HepG2 (cell line): ENCODE measurements around the gene ALG9. TPM values are rescaled to one million over a fixed set of nuclear protein-coding genes. Genes with fewer than 3 reads are reported as not detected.

Experiments used
- FOXJ3 ChIP-seq: sonication (generic); formaldehyde crosslinking; IDR thresholded peaks from 2 replicates; pipeline ENCODE4 v1.4.0; 2020; ENCODE audit warnings: missing genetic modification reagents, mild to moderate bottlenecking, borderline replicate concordance
- POLR2G ChIP-seq: fragments of 200-400 bp; formaldehyde crosslinking; IDR thresholded peaks from 2 replicates; pipeline ENCODE4 v1.6.1; 2018; ENCODE audit warnings: mild to moderate bottlenecking, low read depth, low read length, moderate library complexity
- SOX6 ChIP-seq, 2 experiments: fragments of 450-650 bp in 1 of 2; sonication (generic) in 1 of 2; formaldehyde crosslinking in 1 of 2; IDR thresholded peaks; 2 replicates each; pipeline versions ENCODE4 v1.4.0 to v1.6.1; 2017 to 2020; ENCODE audit warnings: antibody characterized with exemption in 1 of 2, mild to moderate bottlenecking in 1 of 2, missing genetic modification reagents in 1 of 2
- ZNF138 ChIP-seq: sonication (generic); formaldehyde crosslinking; IDR thresholded peaks from 2 replicates; pipeline ENCODE4 v1.5.0; 2020; ENCODE audit warnings: mild to moderate bottlenecking, low read depth, missing genetic modification reagents
- ZNF510 ChIP-seq: sonication (generic); formaldehyde crosslinking; IDR thresholded peaks from 2 replicates; pipeline ENCODE4 v1.4.0; 2020; ENCODE audit warnings: low read depth, mild to moderate bottlenecking, missing genetic modification reagents
- ZNF703 ChIP-seq: sonication (generic); formaldehyde crosslinking; IDR thresholded peaks from 2 replicates; pipeline ENCODE4 v1.5.1; 2020; ENCODE audit warnings: missing genetic modification reagents, mild to moderate bottlenecking, moderate library complexity, borderline replicate concordance
- ZNF747 ChIP-seq: sonication (generic); formaldehyde crosslinking; IDR thresholded peaks from 2 replicates; pipeline ENCODE4 v1.8.1; 2023; ENCODE audit warnings: missing genetic modification reagents, mild to moderate bottlenecking, borderline replicate concordance
- polyA plus RNA-seq, 8 experiments: library from polyadenylated mRNA; depleted of rRNA in 3 of 8; stranded (reverse) in 7 of 8; unstranded in 1 of 8; fragments of >200 nt; fragmentation: Illumina TruSeq in 4 of 8; extraction: Trizol in 4 of 8; gene quantifications; 2 replicates each; pipeline versions ENCODE4 v1.2.1 to v1.2.3, GENCODE V29; 2011 to 2016; ENCODE audit warnings: low read depth in 4 of 8, missing spikeins in 1 of 8, mixed read lengths in 1 of 8; ENCODE audit not compliant: insufficient read depth in 1 of 8
- total RNA-seq, 5 experiments: library from RNA; depleted of rRNA; stranded (reverse); fragments of >200 nt; fragmentation: Illumina TruSeq; extraction: Trizol; gene quantifications; 2 replicates each; pipeline ENCODE4 v1.2.3, GENCODE V29; 2016; ENCODE audit warnings: low read depth in 1 of 5
- TF ChIP-seq, protein P1 (sequence below): sonication (generic); formaldehyde crosslinking; IDR thresholded peaks from 2 replicates; pipeline ENCODE4 v1.5.0; 2020; ENCODE audit warnings: mild to moderate bottlenecking, missing genetic modification reagents, borderline replicate concordance
- TF ChIP-seq, protein P2 (sequence below): sonication (generic); formaldehyde crosslinking; IDR thresholded peaks from 2 replicates; pipeline ENCODE4 v1.8.1; 2023; ENCODE audit warnings: mild to moderate bottlenecking, inconsistent platforms, moderate library complexity, missing genetic modification reagents, borderline replicate concordance
- TF ChIP-seq, protein P3 (sequence below): sonication (generic); formaldehyde crosslinking; IDR thresholded peaks from 2 replicates; pipeline ENCODE4 v1.8.0; 2022; ENCODE audit warnings: missing genetic modification reagents, mild to moderate bottlenecking, borderline replicate concordance
- TF ChIP-seq, protein P4 (sequence below): sonication (generic); formaldehyde crosslinking; IDR thresholded peaks from 2 replicates; pipeline ENCODE4 v1.4.0; 2020; ENCODE audit warnings: low read depth, missing genetic modification reagents
- TF ChIP-seq, protein P5 (sequence below): sonication (generic); formaldehyde crosslinking; IDR thresholded peaks from 2 replicates; pipeline ENCODE4 v1.4.0; 2020; ENCODE audit warnings: mild to moderate bottlenecking, missing genetic modification reagents

Gene ALG9
- total and polyA plus RNA-seq, 2 of the 13 experiments (the other 11 are each of a cell fraction or from before 2014, with no cell fraction given): 39.4 to 40.6 TPM

DNA sequence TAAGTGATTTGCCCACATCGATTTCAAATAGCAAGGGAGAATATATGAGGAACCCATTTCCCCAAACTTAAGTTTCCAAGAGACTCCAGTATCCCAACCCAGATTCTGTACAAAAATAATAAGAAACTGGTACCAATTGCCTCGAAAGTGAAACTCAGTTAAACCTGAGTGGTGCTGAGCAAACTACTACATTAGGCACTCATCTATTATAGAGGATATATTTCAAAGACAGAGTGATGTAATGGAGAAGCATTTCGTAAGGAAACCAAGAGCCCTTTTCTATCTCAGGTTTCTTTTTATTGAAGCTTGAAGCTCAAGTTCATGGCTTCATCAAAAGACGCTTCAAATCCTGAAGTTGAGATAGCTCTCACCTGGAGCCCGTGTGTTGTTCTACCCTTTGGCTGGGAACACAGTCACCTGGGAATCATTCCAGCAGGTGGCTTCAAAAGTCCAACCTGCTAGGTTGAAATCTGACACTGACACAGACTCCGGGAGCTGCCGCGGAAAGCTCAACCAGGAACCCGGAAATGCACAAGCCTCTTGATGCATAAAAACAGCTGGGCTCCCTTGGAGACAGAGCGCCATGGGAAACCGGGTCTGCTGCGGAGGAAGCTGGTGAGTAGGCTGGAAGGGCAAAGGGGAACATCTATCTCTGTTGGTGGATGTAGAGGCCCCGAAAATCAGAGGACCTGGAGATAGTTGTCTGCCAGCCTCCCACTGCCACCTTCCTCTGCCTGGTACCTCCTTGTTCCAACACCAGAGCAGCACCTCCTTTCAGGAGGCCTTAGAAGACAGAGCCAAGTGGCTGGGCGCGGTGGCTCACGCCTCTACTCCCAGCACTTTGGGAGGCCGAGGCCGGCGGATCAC, 47.2 kb upstream of the ALG9 start, which contains the start of gene C11orf52 (continued):
- TF ChIP-seq ZNF138 (CRISPR knock-in tag): no peak
- TF ChIP-seq SOX6 (IDR thresholded peaks at IDR 0.05): no peak
- peak; percentile 34; the same call in 1 of the 2 replicates for TF ChIP-seq SOX6 (CRISPR knock-in tag; IDR thresholded peaks at IDR 0.05)
- TF ChIP-seq, protein P1, sequence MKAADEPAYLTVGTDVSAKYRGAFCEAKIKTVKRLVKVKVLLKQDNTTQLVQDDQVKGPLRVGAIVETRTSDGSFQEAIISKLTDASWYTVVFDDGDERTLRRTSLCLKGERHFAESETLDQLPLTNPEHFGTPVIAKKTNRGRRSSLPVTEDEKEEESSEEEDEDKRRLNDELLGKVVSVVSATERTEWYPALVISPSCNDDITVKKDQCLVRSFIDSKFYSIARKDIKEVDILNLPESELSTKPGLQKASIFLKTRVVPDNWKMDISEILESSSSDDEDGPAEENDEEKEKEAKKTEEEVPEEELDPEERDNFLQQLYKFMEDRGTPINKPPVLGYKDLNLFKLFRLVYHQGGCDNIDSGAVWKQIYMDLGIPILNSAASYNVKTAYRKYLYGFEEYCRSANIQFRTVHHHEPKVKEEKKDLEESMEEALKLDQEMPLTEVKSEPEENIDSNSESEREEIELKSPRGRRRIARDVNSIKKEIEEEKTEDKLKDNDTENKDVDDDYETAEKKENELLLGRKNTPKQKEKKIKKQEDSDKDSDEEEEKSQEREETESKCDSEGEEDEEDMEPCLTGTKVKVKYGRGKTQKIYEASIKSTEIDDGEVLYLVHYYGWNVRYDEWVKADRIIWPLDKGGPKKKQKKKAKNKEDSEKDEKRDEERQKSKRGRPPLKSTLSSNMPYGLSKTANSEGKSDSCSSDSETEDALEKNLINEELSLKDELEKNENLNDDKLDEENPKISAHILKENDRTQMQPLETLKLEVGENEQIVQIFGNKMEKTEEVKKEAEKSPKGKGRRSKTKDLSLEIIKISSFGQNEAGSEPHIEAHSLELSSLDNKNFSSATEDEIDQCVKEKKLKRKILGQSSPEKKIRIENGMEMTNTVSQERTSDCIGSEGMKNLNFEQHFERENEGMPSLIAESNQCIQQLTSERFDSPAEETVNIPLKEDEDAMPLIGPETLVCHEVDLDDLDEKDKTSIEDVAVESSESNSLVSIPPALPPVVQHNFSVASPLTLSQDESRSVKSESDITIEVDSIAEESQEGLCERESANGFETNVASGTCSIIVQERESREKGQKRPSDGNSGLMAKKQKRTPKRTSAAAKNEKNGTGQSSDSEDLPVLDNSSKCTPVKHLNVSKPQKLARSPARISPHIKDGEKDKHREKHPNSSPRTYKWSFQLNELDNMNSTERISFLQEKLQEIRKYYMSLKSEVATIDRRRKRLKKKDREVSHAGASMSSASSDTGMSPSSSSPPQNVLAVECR: peak; percentile 81
- TF ChIP-seq, protein P2, sequence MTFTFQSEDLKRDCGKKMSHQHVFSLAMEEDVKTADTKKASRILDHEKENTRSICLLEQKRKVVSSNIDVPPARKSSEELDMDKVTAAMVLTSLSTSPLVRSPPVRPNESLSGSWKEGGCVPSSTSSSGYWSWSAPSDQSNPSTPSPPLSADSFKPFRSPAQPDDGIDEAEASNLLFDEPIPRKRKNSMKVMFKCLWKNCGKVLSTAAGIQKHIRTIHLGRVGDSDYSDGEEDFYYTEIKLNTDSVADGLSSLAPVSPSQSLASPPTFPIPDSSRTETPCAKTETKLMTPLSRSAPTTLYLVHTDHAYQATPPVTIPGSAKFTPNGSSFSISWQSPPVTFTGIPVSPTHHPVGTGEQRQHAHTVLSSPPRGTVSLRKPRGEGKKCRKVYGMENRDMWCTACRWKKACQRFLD (CRISPR knock-in tag): no peak
- TF ChIP-seq FOXJ3 (CRISPR knock-in tag): no peak
- TF ChIP-seq, protein P3, sequence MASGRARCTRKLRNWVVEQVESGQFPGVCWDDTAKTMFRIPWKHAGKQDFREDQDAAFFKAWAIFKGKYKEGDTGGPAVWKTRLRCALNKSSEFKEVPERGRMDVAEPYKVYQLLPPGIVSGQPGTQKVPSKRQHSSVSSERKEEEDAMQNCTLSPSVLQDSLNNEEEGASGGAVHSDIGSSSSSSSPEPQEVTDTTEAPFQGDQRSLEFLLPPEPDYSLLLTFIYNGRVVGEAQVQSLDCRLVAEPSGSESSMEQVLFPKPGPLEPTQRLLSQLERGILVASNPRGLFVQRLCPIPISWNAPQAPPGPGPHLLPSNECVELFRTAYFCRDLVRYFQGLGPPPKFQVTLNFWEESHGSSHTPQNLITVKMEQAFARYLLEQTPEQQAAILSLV (CRISPR knock-in tag): no peak
- no peak for TF ChIP-seq ZNF747 (CRISPR knock-in tag)
- TF ChIP-seq, protein P4, sequence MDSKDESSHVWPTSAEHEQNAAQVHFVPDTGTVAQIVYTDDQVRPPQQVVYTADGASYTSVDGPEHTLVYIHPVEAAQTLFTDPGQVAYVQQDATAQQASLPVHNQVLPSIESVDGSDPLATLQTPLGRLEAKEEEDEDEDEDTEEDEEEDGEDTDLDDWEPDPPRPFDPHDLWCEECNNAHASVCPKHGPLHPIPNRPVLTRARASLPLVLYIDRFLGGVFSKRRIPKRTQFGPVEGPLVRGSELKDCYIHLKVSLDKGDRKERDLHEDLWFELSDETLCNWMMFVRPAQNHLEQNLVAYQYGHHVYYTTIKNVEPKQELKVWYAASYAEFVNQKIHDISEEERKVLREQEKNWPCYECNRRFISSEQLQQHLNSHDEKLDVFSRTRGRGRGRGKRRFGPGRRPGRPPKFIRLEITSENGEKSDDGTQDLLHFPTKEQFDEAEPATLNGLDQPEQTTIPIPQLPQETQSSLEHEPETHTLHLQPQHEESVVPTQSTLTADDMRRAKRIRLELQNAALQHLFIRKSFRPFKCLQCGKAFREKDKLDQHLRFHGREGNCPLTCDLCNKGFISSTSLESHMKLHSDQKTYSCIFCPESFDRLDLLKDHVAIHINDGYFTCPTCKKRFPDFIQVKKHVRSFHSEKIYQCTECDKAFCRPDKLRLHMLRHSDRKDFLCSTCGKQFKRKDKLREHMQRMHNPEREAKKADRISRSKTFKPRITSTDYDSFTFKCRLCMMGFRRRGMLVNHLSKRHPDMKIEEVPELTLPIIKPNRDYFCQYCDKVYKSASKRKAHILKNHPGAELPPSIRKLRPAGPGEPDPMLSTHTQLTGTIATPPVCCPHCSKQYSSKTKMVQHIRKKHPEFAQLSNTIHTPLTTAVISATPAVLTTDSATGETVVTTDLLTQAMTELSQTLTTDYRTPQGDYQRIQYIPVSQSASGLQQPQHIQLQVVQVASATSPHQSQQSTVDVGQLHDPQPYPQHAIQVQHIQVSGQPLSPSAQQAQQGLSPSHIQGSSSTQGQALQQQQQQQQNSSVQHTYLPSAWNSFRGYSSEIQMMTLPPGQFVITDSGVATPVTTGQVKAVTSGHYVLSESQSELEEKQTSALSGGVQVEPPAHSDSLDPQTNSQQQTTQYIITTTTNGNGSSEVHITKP: no peak
- TF ChIP-seq ZNF703 (CRISPR knock-in tag): no peak
- TF ChIP-seq, protein P5, sequence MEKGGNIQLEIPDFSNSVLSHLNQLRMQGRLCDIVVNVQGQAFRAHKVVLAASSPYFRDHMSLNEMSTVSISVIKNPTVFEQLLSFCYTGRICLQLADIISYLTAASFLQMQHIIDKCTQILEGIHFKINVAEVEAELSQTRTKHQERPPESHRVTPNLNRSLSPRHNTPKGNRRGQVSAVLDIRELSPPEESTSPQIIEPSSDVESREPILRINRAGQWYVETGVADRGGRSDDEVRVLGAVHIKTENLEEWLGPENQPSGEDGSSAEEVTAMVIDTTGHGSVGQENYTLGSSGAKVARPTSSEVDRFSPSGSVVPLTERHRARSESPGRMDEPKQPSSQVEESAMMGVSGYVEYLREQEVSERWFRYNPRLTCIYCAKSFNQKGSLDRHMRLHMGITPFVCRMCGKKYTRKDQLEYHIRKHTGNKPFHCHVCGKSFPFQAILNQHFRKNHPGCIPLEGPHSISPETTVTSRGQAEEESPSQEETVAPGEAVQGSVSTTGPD (CRISPR knock-in tag): peak; percentile 14; the same call in 1 of the 2 replicates
- peak; percentile 63 for TF ChIP-seq POLR2G
- TF ChIP-seq ZNF510: no peak
